ENCODE data around the gene FGFRL1.

FGFRL1 gene

GRCh38 chr4:1075809-1076699 is 64.6 kb downstream of the FGFRL1 start:
- Histone ChIP-seq H3K4me2 (ENCODE audit: low read length) (no peak overlapping the region), H3K4me3 (ENCODE audit: low read length) (no peak overlapping the region), H3K36me3 (ENCODE audit: control insufficient read depth, low read length) (no peaks in the 10 kb centered on the region), H3K4me1 (ENCODE audit: control insufficient read depth, low read length) (peaks cover 3% of the 10 kb centered on the region; the same call in 1 of the 2 replicates), H3K9me3 (ENCODE audit: control insufficient read depth, insufficient read depth, low read length) (no peaks in the 10 kb centered on the region), H4K20me1 (ENCODE audit: control insufficient read depth, insufficient read depth, low read depth, low read length) (no peaks in the 10 kb centered on the region), H3K27ac (ENCODE audit: low read depth, low read length) (no peak overlapping the region), H3F3A (ENCODE audit: control insufficient read depth, insufficient read depth) (no peaks in the 10 kb centered on the region), H3K9me2 (replicated peaks; ENCODE audit: control insufficient read depth, low read length) (no peaks in the 10 kb centered on the region), H3K79me2 (ENCODE audit: control insufficient read depth, low read length) (no peaks in the 10 kb centered on the region), H3K27me3 (ENCODE audit: control insufficient read depth, low read length) (peaks cover 18% of the 10 kb centered on the region)
- TF ChIP-seq EZH2phosphoT487 (IDR thresholded peaks at IDR 0.05; ENCODE audit: borderline replicate concordance, low read length): no peak
- TF ChIP-seq CTCF (IDR thresholded peaks at IDR 0.05; ENCODE audit: low read depth, low read length, poor library complexity, severe bottlenecking): no peak
